Dedifferentiated amniotic fluid mesenchymal stem cell (primary cell): ENCODE results near the gene SPINT2.
"Not testable (repeated sequence)": the region's sequence is repeated elsewhere in the genome, so short reads cannot be mapped to it uniquely, and the experiment has no call there.

Experiments
- DNase-seq: peaks from one replicate; pipeline ENCODE4 v3.0.0-alpha.2; 2016; ENCODE audit errors: extremely low spot score

Gene SPINT2, protein sequence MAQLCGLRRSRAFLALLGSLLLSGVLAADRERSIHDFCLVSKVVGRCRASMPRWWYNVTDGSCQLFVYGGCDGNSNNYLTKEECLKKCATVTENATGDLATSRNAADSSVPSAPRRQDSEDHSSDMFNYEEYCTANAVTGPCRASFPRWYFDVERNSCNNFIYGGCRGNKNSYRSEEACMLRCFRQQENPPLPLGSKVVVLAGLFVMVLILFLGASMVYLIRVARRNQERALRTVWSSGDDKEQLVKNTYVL

DNA sequence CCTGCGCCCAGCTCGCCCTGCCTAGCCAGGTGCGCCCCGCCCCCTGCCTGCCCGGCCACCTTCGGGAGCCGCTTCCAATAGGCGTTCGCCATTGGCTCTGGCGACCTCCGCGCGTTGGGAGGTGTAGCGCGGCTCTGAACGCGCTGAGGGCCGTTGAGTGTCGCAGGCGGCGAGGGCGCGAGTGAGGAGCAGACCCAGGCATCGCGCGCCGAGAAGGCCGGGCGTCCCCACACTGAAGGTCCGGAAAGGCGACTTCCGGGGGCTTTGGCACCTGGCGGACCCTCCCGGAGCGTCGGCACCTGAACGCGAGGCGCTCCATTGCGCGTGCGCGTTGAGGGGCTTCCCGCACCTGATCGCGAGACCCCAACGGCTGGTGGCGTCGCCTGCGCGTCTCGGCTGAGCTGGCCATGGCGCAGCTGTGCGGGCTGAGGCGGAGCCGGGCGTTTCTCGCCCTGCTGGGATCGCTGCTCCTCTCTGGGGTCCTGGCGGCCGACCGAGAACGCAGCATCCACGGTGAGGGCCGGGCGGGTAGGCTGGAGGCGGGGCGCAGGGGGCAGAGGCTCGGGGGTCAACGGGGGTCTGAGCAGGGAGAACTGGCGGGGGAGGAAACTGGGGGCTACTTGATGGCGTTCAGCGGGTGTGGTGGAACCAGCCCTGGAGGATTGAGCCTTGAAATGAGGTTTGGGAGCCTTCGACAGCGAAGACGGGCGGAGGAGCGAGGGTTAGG, at the start of gene SPINT2:
Gene SPINT2, plus strand, starts transcription at position 88 of the 727 bp plus-strand sequence. Its CDS starts 320 bp downstream, at position 408.
- DNase-seq = no peak

DNA sequence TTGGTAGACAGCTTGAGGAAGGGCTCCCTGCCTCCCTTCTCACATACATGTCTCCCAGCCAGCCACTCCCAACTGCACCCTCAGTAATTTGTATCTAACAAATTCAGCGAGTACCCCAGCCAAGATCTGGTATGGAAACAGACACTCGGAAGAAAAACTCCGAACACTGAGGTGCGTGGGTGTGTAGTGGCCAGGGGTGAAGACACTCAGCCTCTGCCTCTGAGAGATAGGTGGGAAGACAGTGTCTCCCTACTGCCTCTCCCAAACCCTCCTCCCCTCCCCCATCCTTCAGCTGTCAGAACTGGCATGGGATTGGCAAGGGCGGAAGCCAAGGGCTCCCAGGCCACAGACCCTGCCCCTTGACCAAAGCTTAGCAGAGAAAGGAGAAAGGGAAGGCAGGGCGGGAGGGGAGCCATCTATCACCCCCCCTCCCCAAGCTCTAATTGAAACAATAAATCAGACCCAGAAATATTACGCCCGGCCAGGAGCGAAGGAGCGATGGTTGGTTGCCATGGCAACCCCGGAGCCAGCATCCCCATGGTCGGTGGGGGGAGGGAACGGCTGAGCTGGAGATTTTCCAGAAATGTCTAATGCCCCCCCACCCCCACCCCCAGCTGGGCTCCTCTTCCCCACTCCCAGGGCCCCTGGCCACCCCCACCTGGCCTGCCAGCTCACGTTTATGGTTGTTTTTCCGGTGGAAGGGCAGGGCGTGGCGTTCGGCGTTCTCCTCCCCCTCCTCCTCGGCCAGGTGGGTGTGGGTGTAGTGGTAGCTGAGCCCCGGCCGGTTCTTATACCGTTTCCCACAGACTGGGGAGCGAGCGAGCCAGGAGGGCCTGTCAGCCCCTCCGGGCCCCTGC, 47.4 kb upstream of the SPINT2 start:
- DNase-seq = no peak

DNA sequence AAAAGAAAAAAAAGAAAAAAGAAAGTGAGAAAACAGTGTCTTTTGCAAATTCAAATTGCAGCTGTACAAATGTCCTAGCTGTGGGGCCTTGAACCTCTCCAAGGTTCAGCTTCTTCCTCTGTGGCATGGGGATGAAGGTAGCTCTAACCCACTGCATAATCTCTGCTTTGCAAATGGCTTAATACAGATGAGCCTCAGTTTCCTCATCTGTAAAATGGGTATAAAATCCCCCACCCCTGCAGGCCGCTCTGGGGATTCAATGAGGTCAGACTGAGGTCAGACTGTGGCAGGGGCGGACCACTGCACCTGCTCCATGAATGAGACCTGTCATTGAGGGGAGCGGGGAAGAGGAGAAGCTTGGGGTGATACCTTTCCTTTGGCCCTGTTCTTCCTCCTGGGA, 46.2 kb upstream of the SPINT2 start:
- no peak for DNase-seq

DNA sequence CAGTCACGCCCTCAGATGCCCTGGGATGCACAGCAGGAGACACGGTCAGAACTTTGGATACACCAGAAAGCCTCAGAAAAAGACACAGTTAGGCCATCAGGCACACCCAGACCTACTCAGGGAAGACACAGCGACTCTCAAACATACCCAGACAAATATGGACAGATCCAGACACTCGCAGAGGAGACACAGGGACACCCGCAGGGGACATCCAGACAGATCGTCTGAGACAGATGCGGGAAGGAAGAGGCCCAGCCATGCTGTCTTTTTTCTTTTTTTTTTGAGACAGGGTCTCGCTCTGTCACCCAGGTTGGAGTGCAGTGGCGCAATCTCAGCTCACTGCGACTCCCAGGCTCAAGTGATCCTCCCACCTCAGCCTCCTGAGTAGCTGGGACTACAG, 45.2 kb upstream of the SPINT2 start:
- DNase-seq = no peak

DNA sequence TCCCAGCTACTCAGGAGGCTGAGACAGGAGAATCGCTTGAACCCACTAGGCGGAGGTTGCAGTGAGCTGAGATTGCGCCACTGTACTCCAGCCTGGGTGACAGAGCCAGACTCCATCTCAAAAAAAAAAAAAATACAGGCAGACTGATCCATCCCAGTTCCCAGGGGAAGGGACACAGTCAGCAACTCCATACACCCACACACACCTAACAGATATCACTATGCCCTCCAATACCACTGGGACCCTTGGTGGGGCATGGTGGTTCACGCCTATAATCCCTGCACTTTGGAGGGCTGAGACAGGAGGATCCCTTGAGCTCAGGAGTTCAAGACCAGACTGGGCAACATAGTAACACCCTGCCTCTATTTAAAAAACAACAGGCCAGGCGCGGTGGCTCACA, 43.0 kb upstream of the SPINT2 start:
- no peak for DNase-seq

DNA sequence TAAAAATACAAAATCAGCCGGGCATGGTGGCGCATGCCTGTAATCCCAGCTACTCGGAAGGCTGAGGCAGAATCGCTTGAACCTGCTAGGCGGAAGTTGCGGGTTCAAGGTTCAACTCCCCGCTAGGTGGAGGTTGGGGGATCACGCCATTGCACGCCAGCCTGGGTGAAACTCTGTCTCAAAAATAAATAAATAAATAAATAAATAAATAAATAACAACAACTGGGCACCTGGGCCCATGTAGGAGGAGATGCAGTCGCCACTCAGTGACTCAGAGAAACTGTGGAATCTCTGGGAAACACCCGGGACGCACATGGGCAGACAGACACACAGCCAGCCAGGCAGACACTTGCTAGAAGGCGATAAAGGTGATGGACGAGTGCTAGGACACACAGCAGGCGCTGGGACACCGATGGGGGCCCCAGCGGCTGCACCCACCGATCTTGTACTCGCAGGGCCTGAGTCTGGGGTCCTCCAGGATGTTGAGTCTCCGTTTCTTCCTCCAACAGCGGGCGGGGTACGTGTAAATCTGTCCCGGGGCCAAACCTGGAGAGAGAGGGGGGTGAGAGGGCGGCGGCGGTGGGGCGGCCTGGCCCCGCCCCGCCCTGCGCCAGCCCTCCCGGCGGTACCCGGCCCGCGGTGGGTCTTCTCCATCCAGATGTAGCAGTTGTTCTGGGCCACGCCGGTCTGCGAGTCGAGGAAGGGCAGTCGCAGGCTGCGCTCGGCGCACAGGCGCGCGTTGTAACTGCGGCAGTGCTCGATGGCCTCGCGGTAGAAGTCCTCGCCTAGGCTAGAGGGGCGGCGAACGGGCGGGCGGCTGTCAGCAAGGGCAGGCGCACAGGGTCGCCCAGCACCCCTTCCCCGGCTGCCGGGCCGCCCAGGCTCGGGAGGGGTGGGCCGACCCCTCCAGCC, 42.2 kb upstream of the SPINT2 start:
- DNase-seq = no peak

DNA sequence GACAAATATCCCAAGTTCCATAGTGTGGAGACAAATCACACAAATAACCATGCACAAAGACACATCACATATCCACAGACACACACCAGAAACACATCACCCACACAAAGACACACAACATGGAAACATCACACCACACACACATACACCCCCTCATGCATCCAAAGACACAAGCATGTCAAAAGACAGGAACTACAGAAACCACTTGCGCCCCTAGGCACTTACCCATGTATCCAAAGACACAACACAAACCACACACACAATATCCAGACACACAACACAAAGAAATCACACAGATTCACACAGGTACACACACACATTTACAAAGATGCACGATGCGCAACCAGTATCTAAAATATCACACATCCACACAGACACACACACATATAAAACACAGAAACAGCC, 41.3 kb upstream of the SPINT2 start:
- DNase-seq = no peak

DNA sequence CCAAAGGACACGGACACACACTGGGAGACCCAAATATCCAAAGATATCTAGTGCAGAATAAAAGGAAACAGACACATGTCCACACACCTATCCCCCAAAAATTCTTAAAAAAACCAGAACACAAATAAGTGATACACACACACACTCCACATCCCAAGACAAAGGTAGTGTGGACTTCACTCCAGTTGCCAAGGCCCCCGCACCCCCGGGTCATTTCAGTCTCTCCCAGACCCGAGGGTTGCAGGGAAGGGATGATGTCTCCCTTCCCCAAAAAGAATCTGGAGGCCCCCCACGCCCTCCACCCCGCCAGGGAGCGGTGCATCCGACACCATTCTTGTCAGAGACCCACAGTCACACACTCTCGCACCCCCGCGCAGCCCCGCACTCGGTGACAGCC, 40.8 kb upstream of the SPINT2 start:
- no peak for DNase-seq

DNA sequence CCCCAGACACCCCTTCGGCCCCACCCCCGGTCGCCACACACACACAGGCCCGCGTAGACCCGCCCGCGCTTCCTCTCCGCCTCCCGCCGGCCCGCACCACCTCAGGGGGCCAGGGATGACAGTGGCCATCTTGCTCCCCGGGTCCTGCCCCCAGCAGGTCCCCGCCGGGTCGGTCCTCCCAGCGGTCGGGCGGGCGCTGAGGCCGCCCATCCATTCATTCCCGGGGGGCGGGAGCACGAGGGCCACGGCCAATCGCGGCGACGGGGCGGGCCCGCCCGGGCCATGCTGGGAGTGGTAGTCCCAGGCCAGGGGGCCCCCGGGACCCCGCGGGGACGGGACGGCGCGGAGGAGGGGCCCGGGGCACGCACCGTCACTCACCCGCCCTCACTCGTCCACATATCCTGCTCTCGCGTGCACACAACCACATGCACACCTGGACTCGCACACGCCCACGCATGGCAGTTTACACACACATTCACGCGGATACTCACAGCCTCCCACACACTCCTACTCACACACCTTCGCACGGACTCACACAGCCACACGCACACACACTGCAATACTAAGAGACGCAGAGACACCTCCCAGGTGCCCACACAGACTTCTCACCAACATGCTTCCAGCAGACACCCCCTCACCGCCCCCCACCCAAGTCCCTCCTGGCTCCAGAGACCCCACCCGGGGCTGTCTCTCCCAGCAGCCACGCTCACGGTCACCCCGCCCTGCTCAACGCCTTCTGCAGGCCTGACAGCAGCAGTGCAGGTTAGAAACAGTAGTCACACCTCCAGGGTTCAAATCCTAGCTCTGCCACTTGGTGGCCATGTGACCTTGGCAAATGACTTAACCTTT, 40.1 kb upstream of the SPINT2 start, which contains the start of gene DPF1:
Gene DPF1, minus strand, starts transcription at position 209 of the 849 bp plus-strand sequence. Its CDS starts 80 bp downstream, at position 129.
- DNase-seq = no peak

DNA sequence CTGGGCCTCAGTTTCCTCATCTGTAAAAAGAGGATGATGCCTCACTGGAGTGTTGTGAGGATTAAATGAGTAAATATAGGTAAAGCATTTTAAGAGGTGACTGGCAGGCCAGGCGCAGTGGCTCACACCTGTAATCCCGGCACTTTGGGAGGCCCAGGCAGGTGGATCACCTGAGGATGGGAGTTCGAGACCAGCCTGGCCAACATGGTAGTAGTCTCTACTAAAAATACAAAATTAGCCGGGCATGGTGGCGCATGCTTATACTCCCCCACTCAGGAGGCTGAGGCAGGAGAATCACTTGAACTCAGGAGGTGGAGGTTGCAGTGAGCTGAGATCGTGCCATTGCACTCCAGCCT, 39.5 kb upstream of the SPINT2 start:
- not testable (repeated sequence) for DNase-seq

DNA sequence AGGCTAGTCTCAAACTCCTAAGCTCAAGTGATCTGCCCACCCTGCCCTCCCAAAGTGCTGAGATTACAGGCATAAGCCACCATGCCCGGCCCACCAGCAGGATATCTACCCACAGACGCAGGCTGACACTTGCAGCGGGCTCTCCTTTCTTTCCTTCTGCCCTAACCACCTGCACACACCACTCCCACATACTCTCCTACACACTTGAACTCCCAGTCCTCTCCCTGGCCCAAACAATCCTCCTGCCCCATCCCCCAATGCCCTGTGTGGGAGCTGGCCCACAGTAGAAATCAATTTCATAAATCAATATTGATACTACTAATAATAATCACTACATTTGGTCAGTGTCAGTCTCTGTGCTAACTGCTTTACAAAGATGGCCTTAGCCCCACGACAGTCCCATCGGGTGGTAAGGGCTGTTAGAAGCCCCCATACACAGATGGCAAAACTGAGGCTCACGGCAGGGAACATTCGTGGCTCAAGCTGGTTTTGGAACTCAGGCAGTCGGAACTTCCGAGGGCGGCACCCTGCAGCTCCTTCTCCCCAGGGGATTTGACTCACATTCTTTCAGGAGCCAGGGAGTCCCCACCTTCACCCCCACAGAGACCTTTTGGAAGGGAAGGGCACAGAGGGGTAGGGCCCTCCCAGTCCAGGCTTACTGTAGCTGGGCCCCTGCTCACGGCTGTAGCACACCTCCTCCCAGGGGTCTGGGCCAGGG, 36.9 kb upstream of the SPINT2 start:
- no peak for DNase-seq

DNA sequence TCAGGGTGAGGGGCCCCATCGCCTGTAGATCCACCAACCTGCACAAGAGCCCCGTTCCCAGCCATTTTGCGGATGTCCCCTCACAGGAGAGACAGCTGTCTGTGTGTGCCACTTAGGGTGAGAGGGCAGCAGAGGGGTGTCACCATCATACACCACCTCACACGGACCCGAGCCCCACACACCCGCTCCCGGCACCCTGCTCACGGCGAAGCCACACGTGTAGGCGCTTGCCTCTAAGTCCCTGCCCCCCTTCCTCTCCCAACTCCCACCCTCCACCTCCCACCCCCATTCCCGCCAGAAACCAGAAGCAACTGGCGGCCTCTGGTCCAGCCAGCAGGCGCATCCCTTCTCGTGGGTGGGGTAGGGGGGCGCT, 36.4 kb upstream of the SPINT2 start:
- no peak for DNase-seq

DNA sequence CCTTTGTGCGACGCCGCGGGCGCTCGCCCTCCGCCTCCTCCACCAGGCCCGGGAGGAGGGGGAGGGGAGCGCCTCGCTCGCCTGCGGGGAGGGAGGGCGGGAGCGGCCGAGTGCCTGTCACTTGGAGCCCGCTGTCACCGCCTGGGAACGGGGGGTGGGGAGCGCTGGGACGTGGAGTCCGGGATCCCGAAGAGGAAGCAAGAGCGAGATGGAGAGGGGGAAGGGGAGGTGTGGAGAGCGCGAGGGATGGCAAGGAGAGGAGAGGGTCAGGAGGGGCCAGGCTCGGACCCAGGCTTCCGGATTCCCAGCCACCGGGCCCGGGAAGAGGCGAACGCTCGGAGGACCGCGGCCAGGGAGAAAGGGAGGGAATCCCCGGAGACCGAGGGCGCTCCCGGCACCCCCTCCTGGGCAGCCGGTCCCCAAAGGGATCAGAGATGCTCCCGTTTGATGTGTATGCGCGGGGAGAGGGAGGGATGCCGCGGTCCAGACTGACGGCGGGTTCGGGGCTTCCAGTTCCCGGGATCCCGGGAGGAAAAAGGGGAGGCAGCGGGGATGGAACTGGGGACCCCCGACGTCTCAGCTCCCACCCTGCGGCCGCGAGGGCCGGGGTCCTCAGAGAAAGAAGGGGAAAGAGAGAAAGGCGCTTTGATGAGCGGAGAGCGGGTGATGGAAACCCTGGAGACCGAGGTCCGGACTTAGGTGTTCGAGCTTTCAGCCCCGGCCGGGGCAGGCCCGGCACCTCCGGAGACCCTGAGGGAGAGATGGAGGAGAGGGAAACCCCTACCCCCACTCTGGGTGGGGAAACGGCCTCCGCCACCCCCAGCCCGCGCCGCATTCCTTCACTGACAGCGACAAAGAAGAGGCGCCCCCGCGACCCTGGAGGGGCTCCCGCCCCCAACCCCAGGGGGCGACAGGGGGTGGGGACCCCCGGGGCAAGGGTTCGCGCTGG, 35.6 kb upstream of the SPINT2 start:
- DNase-seq = no peak

DNA sequence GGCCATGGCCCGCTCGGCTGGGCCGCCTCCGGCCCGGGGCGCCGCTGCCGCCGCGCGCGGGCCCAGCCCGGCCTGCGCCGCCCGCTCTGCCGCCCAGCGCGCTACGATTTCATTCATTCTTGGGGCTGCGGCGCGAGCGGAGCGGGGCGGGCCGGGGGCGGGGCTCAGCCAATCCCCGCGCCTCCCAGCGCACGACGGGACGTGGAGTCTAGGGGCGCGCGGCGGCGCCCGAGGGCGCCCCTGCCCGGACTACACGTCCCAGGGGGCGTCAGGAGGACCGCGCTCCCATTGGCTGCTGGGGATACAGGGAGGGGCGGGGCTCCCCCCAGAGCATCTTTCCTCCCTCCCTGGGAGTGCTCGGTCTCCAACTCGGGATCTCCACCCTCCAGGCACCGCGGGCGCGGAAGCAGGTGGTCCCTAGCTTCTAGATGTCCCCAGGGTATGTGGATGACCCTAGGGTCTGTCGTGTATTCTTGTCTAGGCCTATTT, 34.7 kb upstream of the SPINT2 start:
- peak; percentile 29 for DNase-seq

DNA sequence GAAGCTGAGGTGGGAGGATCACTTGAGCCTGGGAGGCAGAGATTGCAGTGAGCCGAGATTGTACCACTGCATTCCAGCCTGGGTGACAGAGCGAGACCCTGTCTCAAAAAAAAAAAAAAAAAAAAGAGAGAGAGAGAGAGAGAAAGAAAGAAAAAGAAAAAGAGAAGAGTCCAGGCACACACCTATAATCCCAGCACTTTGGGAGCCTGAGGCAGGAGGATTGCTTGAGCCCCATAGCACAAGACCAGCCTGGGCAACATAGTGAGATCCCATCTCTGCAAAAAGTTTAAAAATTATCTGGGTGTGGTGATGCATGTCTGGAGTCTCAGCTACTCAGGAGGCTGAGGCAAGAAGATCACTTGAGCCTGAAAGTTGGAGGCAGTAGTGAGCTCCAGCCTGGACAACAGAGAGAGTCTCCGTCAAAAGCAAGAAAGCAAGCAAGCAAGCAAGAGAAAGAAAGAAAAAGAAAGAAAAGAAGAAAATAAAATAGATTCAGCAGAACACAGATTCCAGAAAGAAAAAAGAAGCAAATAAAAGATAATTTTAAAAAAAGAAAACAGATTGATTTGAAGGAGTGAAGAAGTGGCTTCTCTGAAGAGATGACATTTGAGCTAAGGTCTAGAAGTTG, 33.8 kb upstream of the SPINT2 start:
- not testable (repeated sequence) for DNase-seq

DNA sequence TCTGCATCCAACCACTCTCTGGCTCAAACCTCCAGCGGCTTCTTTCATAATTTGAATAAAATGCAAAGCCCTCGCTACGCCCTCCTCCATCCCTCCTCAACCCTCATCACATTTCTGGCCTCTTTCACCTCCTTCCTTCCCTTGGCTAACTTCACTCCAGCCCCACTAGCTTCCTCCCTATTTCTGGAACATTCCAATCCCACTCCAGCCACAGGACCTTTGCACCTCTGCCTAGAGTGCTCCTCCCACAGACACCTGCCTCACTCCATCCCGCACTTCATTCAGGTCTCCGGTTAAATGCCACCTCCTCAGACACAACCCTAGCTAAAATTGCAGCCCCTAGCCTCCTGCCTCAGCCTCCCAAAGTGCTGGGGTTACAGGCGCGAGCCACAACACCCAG, 32.5 kb upstream of the SPINT2 start:
- no peak for DNase-seq

DNA sequence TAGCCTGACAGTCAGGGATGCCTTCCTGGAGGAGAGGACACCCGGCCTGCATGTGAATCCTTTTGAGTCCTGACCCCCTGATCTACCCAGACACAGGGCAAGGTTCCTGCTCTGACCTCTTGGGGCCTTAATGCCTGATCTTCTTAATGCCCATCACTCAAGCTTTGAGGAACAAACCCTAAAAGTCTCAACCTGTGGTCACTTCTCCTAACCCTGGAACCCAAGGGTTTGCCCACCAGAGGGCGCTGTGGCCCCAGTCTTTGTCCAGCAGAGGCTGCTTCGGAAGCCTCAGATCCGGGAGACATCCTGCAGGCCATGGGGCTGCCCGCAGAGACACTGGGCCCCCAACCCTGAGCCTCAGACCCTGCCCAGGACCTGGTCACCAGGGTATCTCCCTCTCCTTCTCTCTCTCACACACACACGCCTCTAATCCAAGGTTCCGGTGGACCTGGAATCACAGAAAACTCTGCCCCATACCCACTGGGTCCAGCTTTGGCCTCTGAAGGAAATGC, 30.6 kb upstream of the SPINT2 start:
- DNase-seq = peak; percentile 68

DNA sequence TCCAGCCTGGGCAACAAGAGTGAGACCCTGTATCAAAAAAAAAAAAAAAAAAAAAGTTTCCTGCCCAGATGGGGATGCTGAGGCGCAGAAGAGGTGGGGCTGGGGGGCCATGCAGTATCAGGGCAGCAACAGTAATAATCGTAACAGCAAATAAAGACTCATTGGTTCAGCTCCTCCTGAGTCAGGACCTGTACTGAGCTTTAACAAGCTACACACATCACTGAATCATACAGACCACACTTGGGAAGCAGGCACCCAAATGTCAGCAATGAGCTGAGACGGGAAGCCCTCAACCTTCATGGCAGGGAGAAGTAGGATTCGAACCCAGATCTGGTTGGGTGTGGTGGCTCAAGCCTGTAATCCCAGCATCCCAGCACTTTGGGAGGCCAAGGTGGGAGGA, 29.8 kb upstream of the SPINT2 start:
- DNase-seq = no peak
